Panc1 (cell line): ENCODE measurements around the gene ESYT2. TPM values are rescaled to one million over a fixed set of nuclear protein-coding genes. Genes with fewer than 3 reads are reported as not detected.

Experiments
- ATAC-seq: fragments of 200-7000 bp; cut with Tn5 transposase; 2 replicates; pipeline ENCODE4 v1.9.1; 2020; ENCODE audit warnings: mild to moderate bottlenecking, moderate library complexity
- BruUV-seq: library from RNA; stranded (reverse); fragments of 400-500 nt; replicated peaks from 2 replicates; lab custom pipeline; 2021; lab: Mats Ljungman, UMichigan
- CTCF ChIA-PET: fragments of 300-600 bp; sonication (Branson Sonifier 250); formaldehyde crosslinking; loops from one replicate; lab custom pipeline; 2022; ENCODE audit warnings: antibody characterized with exemption; lab: Charles Lee
- POLR2A ChIA-PET: fragments of 300-600 bp; sonication (Branson Sonifier 250); formaldehyde crosslinking; loops from one replicate; lab custom pipeline; 2022; ENCODE audit warnings: antibody characterized with exemption; lab: Charles Lee
- DNase-seq: peaks from one replicate; pipeline ENCODE4 v3.0.0-alpha.2; 2010; ENCODE audit warnings: low read depth, low spot score
- H3K27ac ChIP-seq: 2 replicates; pipeline ENCODE4 v1.5.1; 2011; ENCODE audit warnings: mild to moderate bottlenecking, low read length, inconsistent platforms
- H3K27me3 ChIP-seq: fragments of 200-500 bp; sonication (Bioruptor generic); 2 replicates; pipeline ENCODE4 v1.6.0; 2014; ENCODE audit warnings: low read length, inconsistent platforms; ENCODE audit not compliant: control insufficient read depth, insufficient read depth
- H3K36me3 ChIP-seq: fragments of 200-500 bp; sonication (Bioruptor generic); 2 replicates; pipeline ENCODE4 v1.5.1; 2014; ENCODE audit warnings: inconsistent platforms, mild to moderate bottlenecking, low read length, moderate library complexity; ENCODE audit not compliant: control insufficient read depth, insufficient read depth
- H3K4me1 ChIP-seq: 2 replicates; pipeline ENCODE4 v1.5.1; 2011; ENCODE audit warnings: inconsistent platforms, mild to moderate bottlenecking, low read length, moderate library complexity; ENCODE audit not compliant: control insufficient read depth, insufficient read depth
- H3K4me3 ChIP-seq, 2 experiments: 2 replicates each; pipeline ENCODE4 v1.5.1; 2011 to 2012; ENCODE audit warnings: low read depth in 2 of 2, low read length in 2 of 2, mild to moderate bottlenecking in 2 of 2, inconsistent platforms in 1 of 2, moderate library complexity in 1 of 2
- H3K9me3 ChIP-seq: fragments of 200-500 bp; sonication (Bioruptor generic); 2 replicates; pipeline ENCODE4 v1.5.1; 2014; ENCODE audit warnings: low read depth, mild to moderate bottlenecking, inconsistent platforms, low read length, moderate library complexity; ENCODE audit not compliant: control insufficient read depth, insufficient read depth
- POLR2AphosphoS5 ChIP-seq: IDR thresholded peaks from 2 replicates; pipeline ENCODE4 v1.6.1; 2012; ENCODE audit warnings: mild to moderate bottlenecking, low read depth, low read length, moderate library complexity
- SIN3A ChIP-seq: IDR thresholded peaks from 2 replicates; pipeline ENCODE4 v1.6.1; 2012; ENCODE audit warnings: low read depth, mild to moderate bottlenecking, low read length, moderate library complexity, borderline replicate concordance; ENCODE audit not compliant: insufficient read depth
- TCF7L2 ChIP-seq: IDR thresholded peaks from 2 replicates; pipeline ENCODE4 v1.6.1; 2011; ENCODE audit warnings: mild to moderate bottlenecking, low read depth, low read length, inconsistent platforms
- in situ Hi-C: cut with HindIII; loops from 2 replicates; pipeline ENCODE4 v1.10.0; 2016; ENCODE audit warnings: low sequenced_read_pairs, low pct_unique_long_range_greater_than_20kb
- intact Hi-C: fragments of 100-400 bp; cut with micrococcal nuclease; formaldehyde crosslinking; loops from one replicate; pipeline ENCODE4 v1.10.0; 2022; ENCODE audit not compliant: unreplicated experiment
- total RNA-seq: library from RNA; stranded (reverse); gene quantifications from one replicate; pipeline ENCODE4 v1.2.1, GENCODE V29; 2021; ENCODE audit not compliant: unreplicated experiment
- TF ChIP-seq, protein P1 (sequence below), 2 experiments: IDR thresholded peaks; 2 replicates each; pipeline ENCODE4 v1.6.1; 2011 to 2012; ENCODE audit warnings: low read depth in 2 of 2, control low read depth in 1 of 2, low read length in 1 of 2, mild to moderate bottlenecking in 1 of 2, moderate library complexity in 1 of 2; ENCODE audit not compliant: insufficient read depth in 1 of 2
- TF ChIP-seq, protein P2 (sequence below): fragments of 450-650 bp; IDR thresholded peaks from 2 replicates; pipeline ENCODE4 v1.5.1; 2017; ENCODE audit warnings: mild to moderate bottlenecking

The ESYT2 gene
- total RNA-seq, 1 experiment from 2014 or later, result 92.7 TPM

DNA sequence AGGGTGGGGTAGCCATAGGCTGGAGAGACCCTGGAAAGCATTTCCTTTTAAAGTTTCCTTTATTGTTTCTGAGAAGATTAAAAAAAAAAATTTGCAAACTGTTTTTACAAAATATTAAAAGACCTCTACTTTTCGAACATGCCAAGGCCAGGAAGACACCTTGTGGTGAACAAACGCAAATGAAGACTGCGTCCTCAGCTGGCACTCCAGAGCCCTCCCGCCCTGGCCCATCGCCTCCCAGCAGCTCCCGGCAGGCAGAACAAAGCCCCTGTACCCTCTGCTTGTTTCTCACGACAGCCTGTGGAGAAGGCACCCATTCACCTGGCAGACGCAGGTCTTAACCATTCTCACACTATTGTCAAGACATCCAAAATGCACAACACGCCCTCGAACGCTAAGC lies 56.4 kb downstream of the ESYT2 start:
- Histone ChIP-seq H3K9me3 (no peaks in the 10 kb centered on the region), H3K4me3 (no peak overlapping the region), H3K27me3 (no peaks in the 10 kb centered on the region), H3K27ac (no peak overlapping the region), H3K36me3 (no peaks in the 10 kb centered on the region; the same call in 1 of the 2 replicates), H3K4me1 (no peaks in the 10 kb centered on the region)
- TF ChIP-seq, protein P1, sequence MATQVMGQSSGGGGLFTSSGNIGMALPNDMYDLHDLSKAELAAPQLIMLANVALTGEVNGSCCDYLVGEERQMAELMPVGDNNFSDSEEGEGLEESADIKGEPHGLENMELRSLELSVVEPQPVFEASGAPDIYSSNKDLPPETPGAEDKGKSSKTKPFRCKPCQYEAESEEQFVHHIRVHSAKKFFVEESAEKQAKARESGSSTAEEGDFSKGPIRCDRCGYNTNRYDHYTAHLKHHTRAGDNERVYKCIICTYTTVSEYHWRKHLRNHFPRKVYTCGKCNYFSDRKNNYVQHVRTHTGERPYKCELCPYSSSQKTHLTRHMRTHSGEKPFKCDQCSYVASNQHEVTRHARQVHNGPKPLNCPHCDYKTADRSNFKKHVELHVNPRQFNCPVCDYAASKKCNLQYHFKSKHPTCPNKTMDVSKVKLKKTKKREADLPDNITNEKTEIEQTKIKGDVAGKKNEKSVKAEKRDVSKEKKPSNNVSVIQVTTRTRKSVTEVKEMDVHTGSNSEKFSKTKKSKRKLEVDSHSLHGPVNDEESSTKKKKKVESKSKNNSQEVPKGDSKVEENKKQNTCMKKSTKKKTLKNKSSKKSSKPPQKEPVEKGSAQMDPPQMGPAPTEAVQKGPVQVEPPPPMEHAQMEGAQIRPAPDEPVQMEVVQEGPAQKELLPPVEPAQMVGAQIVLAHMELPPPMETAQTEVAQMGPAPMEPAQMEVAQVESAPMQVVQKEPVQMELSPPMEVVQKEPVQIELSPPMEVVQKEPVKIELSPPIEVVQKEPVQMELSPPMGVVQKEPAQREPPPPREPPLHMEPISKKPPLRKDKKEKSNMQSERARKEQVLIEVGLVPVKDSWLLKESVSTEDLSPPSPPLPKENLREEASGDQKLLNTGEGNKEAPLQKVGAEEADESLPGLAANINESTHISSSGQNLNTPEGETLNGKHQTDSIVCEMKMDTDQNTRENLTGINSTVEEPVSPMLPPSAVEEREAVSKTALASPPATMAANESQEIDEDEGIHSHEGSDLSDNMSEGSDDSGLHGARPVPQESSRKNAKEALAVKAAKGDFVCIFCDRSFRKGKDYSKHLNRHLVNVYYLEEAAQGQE (IDR thresholded peaks at IDR 0.05; ENCODE audit: insufficient read depth in 1 of 2, low read depth in 2 of 2, low read length in 1 of 2), result no peak
- TF ChIP-seq, protein P2, sequence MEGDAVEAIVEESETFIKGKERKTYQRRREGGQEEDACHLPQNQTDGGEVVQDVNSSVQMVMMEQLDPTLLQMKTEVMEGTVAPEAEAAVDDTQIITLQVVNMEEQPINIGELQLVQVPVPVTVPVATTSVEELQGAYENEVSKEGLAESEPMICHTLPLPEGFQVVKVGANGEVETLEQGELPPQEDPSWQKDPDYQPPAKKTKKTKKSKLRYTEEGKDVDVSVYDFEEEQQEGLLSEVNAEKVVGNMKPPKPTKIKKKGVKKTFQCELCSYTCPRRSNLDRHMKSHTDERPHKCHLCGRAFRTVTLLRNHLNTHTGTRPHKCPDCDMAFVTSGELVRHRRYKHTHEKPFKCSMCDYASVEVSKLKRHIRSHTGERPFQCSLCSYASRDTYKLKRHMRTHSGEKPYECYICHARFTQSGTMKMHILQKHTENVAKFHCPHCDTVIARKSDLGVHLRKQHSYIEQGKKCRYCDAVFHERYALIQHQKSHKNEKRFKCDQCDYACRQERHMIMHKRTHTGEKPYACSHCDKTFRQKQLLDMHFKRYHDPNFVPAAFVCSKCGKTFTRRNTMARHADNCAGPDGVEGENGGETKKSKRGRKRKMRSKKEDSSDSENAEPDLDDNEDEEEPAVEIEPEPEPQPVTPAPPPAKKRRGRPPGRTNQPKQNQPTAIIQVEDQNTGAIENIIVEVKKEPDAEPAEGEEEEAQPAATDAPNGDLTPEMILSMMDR, result no peak
- TF ChIP-seq POLR2AphosphoS5 (no peak), SIN3A (no peak), TCF7L2 (no peak)
- POLR2A ChIA-PET, result no interaction called here
- intact Hi-C loops (no loop called here), in situ Hi-C loops (no loop called here)
- CTCF ChIA-PET, result interaction anchor here (0.7 kb wide), 1 partner anchor 21 kb away, joined by 5 read pairs; no protein-coding TSS in a partner anchor
- ATAC-seq, result no peak
- DNase-seq, result no peak
- BruUV-seq, result no TSS peak

DNA sequence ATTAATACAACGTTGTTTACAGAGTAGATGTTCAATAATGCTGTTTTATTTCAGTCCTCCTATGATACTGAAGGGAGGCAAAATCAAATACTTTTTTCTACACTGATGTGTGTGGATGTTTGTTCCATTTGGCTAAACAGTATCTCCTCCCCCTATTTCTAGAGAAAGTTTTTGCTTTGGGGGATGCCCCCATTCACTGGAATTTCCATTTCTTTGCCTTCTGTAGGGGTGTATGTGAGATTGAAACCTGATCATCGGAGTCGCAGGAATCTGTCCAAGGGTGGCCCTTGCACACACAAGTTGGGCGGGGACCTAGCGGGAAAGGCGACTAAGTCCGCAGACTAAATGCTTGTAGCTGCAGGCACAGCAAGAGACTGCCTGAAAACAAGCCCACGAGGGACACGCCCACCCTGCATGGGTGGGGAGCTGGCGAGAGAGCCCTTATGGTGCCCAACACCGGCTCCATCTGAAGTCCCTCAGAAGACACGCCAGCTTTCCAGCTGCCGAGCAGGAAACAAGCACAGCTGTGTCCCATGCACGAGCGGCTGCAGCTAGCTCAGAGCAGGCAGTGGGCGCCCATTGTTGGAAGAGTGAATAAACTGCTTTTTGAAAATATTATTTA lies 58.0 kb downstream of the ESYT2 start:
- CTCF ChIA-PET, result interaction anchor here (0.7 kb wide), 1 partner anchor 1339 kb away, joined by 3 read pairs; no protein-coding TSS in a partner anchor
- no TSS peak for BruUV-seq
- intact Hi-C loops, result no loop called here

More for the DNA sequence above, 58.0 kb downstream of the ESYT2 start:
- Histone ChIP-seq H3K27me3 (no peaks in the 10 kb centered on the region), H3K27ac (no peak overlapping the region), H3K4me1 (no peaks in the 10 kb centered on the region), H3K9me3 (no peaks in the 10 kb centered on the region), H3K36me3 (no peaks in the 10 kb centered on the region; the same call in 1 of the 2 replicates), H3K4me3 (no peak overlapping the region)
- POLR2A ChIA-PET, result no interaction called here
- in situ Hi-C loops, result no loop called here
- no peak for DNase-seq
- TF ChIP-seq, protein P2, result no peak
- TF ChIP-seq TCF7L2, result no peak
- ATAC-seq, result no peak
